HEK293 (cell line): ENCODE measurements around the gene TNNI3.

Source experiments
- CTCF ChIP-seq: fragments of 450-650 bp; formaldehyde crosslinking; IDR thresholded peaks from 2 replicates; pipeline ENCODE4 v1.5.1; 2016; ENCODE audit warnings: missing biosample characterization, missing genetic modification characterization
- SP2 ChIP-seq: fragments of 450-650 bp; formaldehyde crosslinking; IDR thresholded peaks from 2 replicates; pipeline ENCODE4 v1.5.1; 2016; ENCODE audit warnings: missing biosample characterization, missing genetic modification characterization
- TSHZ1 ChIP-seq: fragments of 450-650 bp; formaldehyde crosslinking; IDR thresholded peaks from 2 replicates; pipeline ENCODE4 v1.5.1; 2016; ENCODE audit warnings: missing biosample characterization, missing genetic modification characterization, borderline replicate concordance
- ZFP69B ChIP-seq: fragments of 450-650 bp; formaldehyde crosslinking; IDR thresholded peaks from 2 replicates; pipeline ENCODE4 v1.5.1; 2016; ENCODE audit warnings: missing biosample characterization, missing genetic modification characterization
- ZIC2 ChIP-seq: fragments of 450-650 bp; formaldehyde crosslinking; IDR thresholded peaks from 2 replicates; pipeline ENCODE4 v1.5.1; 2016; ENCODE audit warnings: missing biosample characterization, missing genetic modification characterization
- ZNF239 ChIP-seq: fragments of 450-650 bp; formaldehyde crosslinking; IDR thresholded peaks from 2 replicates; pipeline ENCODE4 v1.5.1; 2016; ENCODE audit warnings: missing biosample characterization, missing genetic modification characterization
- ZNF624 ChIP-seq: fragments of 450-650 bp; formaldehyde crosslinking; IDR thresholded peaks from 2 replicates; pipeline ENCODE4 v1.5.1; 2017; ENCODE audit warnings: missing biosample characterization, missing genetic modification characterization
- ZNF670 ChIP-seq: fragments of 450-650 bp; formaldehyde crosslinking; IDR thresholded peaks from 2 replicates; pipeline ENCODE4 v1.5.1; 2016; ENCODE audit warnings: missing biosample characterization, missing genetic modification characterization, low read depth
- ZNF830 ChIP-seq: fragments of 450-650 bp; IDR thresholded peaks from 2 replicates; pipeline ENCODE4 v1.5.0; 2018; ENCODE audit warnings: missing biosample characterization, missing genetic modification characterization, low read depth, mild to moderate bottlenecking, moderate library complexity
- ZSCAN23 ChIP-seq: fragments of 450-650 bp; formaldehyde crosslinking; IDR thresholded peaks from 2 replicates; pipeline ENCODE4 v1.5.1; 2016; ENCODE audit warnings: missing biosample characterization, missing genetic modification characterization

GRCh38 chr19:55134736-55135135 lies 22.8 kb downstream of the TNNI3 start:
- TF ChIP-seq CTCF (no peak), SP2 (tag by site-specific recombination) (no peak), ZNF670 (tag by site-specific recombination) (no peak), ZNF624 (no peak), ZNF239 (tag by site-specific recombination) (no peak), ZNF830 (no peak), TSHZ1 (tag by site-specific recombination) (no peak), ZFP69B (tag by site-specific recombination) (no peak), ZSCAN23 (tag by site-specific recombination) (no peak), ZIC2 (tag by site-specific recombination) (no peak)
